Stimulated activated naive CD4-positive, alpha-beta T cell (primary cell): ENCODE data around the gene MXD4.
"Not testable (repeated sequence)": the region's sequence is repeated elsewhere in the genome, so short reads cannot be mapped to it uniquely, and the experiment has no call there.

Source experiments
- DNase-seq, 6 experiments: peaks; one replicate each; lab custom pipeline; 2025; lab: John Stamatoyannopoulos, UW

MXD4 gene

GRCh38 chr4:2219233-2219760 lies 42.6 kb downstream of the MXD4 start:
- no peak for DNase-seq

GRCh38 chr4:2218436-2218835 lies 43.5 kb downstream of the MXD4 start:
- no peak for DNase-seq

DNA sequence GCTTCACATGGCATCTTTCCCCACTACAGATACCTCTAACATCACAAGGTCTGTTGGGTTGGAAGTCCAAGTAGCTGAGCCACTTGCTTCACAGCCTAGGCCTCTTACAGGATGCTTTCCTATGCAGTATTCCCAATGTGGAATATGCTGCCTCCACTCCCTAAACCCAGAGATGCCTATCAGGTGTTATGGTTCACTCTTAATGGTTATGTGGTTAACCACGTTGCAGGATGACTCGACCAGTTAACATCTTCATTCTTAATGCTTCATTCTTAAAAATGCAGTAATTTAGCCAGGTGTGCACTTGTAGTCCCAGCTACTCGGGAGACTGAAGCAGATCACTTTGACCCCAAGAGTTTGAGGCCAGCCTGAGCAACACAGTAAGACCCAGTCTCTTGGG lies 44.2 kb downstream of the MXD4 start:
- DNase-seq: no peak

GRCh38 chr4:2212831-2213230 lies 49.1 kb downstream of the MXD4 start:
- DNase-seq: no peak

- DNase-seq: not testable (repeated sequence)
Observed at GRCh38 chr4:2202789-2203188, 59.1 kb downstream of the MXD4 start.
